SK-N-SH (cell line): ENCODE data around the gene SEMA3B. TPM values are rescaled to one million over a fixed set of nuclear protein-coding genes. Genes with fewer than 3 reads are reported as not detected.

Source experiments
- CTCF ChIA-PET: fragments of 300-600, 350-600 bp; formaldehyde crosslinking; extraction: SDS; loops from one replicate; lab custom pipeline; 2021; lab: Yijun Ruan, JAX
- POLR2A ChIA-PET: fragments of 350-600 bp; sonication (Branson Sonifier 250); formaldehyde crosslinking; extraction: SDS; loops from one replicate; lab custom pipeline; 2020; ENCODE audit warnings: antibody characterized with exemption, inconsistent platforms; lab: Yijun Ruan, JAX
- DNase-seq: peaks from one replicate; pipeline ENCODE4 v3.0.0; 2012
- H2AFZ ChIP-seq: fragments of 200-600 bp; sonication (generic); 2 replicates; pipeline ENCODE4 v1.8.1; 2016; ENCODE audit warnings: antibody characterized with exemption, mild to moderate bottlenecking, low read depth
- H3F3A ChIP-seq: fragments of 200-600 bp; sonication (generic); replicated peaks from 2 replicates; pipeline ENCODE3; 2016; ENCODE audit warnings: antibody characterized with exemption, mild to moderate bottlenecking; ENCODE audit not compliant: insufficient read depth
- H3K27ac ChIP-seq, 2 experiments: fragments of 200-500 bp in 1 of 2; fragments of 200-600 bp in 1 of 2; sonication (Bioruptor generic) in 1 of 2; sonication (generic), shearing (Covaris generic) in 1 of 2; 2 replicates each; pipeline versions ENCODE4 v1.5.1 to v1.6.1; 2014 to 2016; ENCODE audit warnings: low read depth in 2 of 2, inconsistent platforms in 1 of 2, low read length in 1 of 2, mild to moderate bottlenecking in 1 of 2, mixed read lengths in 1 of 2
- H3K27me3 ChIP-seq: fragments of 200-600 bp; sonication (generic), shearing (Covaris generic); 2 replicates; pipeline ENCODE4 v1.6.1; 2016; ENCODE audit warnings: mixed run types; ENCODE audit not compliant: insufficient read depth
- H3K36me3 ChIP-seq, 2 experiments: fragments of 200-500 bp in 1 of 2; fragments of 200-600 bp in 1 of 2; sonication (Bioruptor generic) in 1 of 2; sonication (generic) in 1 of 2; replicated peaks in 1 of 2; 2 replicates each; pipeline versions ENCODE3 to v1.5.1; 2014 to 2016; ENCODE audit warnings: low read length in 1 of 2, mild to moderate bottlenecking in 1 of 2; ENCODE audit not compliant: insufficient read depth in 2 of 2, control insufficient read depth in 1 of 2
- H3K4me1 ChIP-seq, 2 experiments: fragments of 200-500 bp in 1 of 2; fragments of 200-600 bp in 1 of 2; sonication (Bioruptor generic) in 1 of 2; sonication (generic), shearing (Covaris generic) in 1 of 2; 2 replicates each; pipeline versions ENCODE4 v1.5.1 to v1.6.1; 2014 to 2016; ENCODE audit warnings: low read depth in 1 of 2, low read length in 1 of 2, mixed run types in 1 of 2; ENCODE audit not compliant: insufficient read depth in 2 of 2, control insufficient read depth in 1 of 2
- H3K4me2 ChIP-seq: fragments of 200-600 bp; sonication (generic), shearing (Covaris generic); 2 replicates; pipeline ENCODE4 v1.6.1; 2017; ENCODE audit warnings: mixed run types
- H3K4me3 ChIP-seq, 2 experiments: fragments of 200-500 bp in 1 of 2; fragments of 200-600 bp in 1 of 2; sonication (Bioruptor generic) in 1 of 2; sonication (generic), shearing (Covaris generic) in 1 of 2; 2 replicates each; pipeline versions ENCODE4 v1.5.1 to v1.8.1; 2014 to 2016; ENCODE audit warnings: low read depth in 2 of 2, inconsistent platforms in 1 of 2, low read length in 1 of 2, mild to moderate bottlenecking in 1 of 2, mixed read lengths in 1 of 2, moderate library complexity in 1 of 2
- H3K79me2 ChIP-seq: fragments of 200-600 bp; sonication (generic); 2 replicates; pipeline ENCODE4 v1.8.1; 2017; ENCODE audit warnings: mild to moderate bottlenecking; ENCODE audit not compliant: insufficient read depth
- H3K9ac ChIP-seq: fragments of 200-600 bp; sonication (generic); 2 replicates; pipeline ENCODE4 v1.6.1; 2017; ENCODE audit warnings: mixed run types
- H3K9me2 ChIP-seq: fragments of 200-600 bp; sonication (generic); 2 replicates; pipeline ENCODE4 v1.6.1; 2017; ENCODE audit warnings: mixed run types
- H3K9me3 ChIP-seq: fragments of 200-600 bp; sonication (generic); 2 replicates; pipeline ENCODE4 v1.6.1; 2017; ENCODE audit warnings: mixed run types, mild to moderate bottlenecking, moderate library complexity
- H4K20me1 ChIP-seq: fragments of 200-600 bp; sonication (generic); 2 replicates; pipeline ENCODE4 v1.6.1; 2017; ENCODE audit warnings: mild to moderate bottlenecking, mixed run types; ENCODE audit not compliant: insufficient read depth
- CHD2 ChIP-seq: fragments of 150-350 bp; IDR thresholded peaks from 2 replicates; pipeline ENCODE4 v1.6.1; 2018; ENCODE audit warnings: low read length; ENCODE audit not compliant: partially characterized antibody
- EP300 ChIP-seq, 2 experiments: IDR thresholded peaks; 2 replicates each; pipeline versions ENCODE4 v1.4.0 to v1.6.1; 2012; ENCODE audit warnings: borderline replicate concordance in 1 of 2, low read depth in 1 of 2, low read length in 1 of 2
- EZH2phosphoT487 ChIP-seq: fragments of 200-600 bp; sonication (generic); IDR thresholded peaks from 2 replicates; pipeline ENCODE4 v1.6.1; 2017; ENCODE audit warnings: low read depth, mixed run types, mild to moderate bottlenecking, antibody characterized with exemption, moderate library complexity, borderline replicate concordance
- FOXJ3 ChIP-seq: sonication (generic); formaldehyde crosslinking; IDR thresholded peaks from 2 replicates; pipeline ENCODE4 v1.5.1; 2020; ENCODE audit warnings: mild to moderate bottlenecking, missing genetic modification reagents
- FOXM1 ChIP-seq: IDR thresholded peaks from 2 replicates; pipeline ENCODE4 v1.4.0; 2012; ENCODE audit warnings: low read depth, mild to moderate bottlenecking
- GABPA ChIP-seq: IDR thresholded peaks from 2 replicates; pipeline ENCODE4 v1.4.0; 2012; ENCODE audit warnings: low read depth, mild to moderate bottlenecking
- JUND ChIP-seq: IDR thresholded peaks from 2 replicates; pipeline ENCODE4 v1.4.0; 2012
- MEF2A ChIP-seq: IDR thresholded peaks from 2 replicates; pipeline ENCODE4 v1.4.0; 2012; ENCODE audit warnings: low read depth, borderline replicate concordance
- NFIC ChIP-seq: IDR thresholded peaks from 2 replicates; pipeline ENCODE4 v1.4.0; 2012; ENCODE audit warnings: borderline replicate concordance
- POLR2AphosphoS5 ChIP-seq: IDR thresholded peaks from 2 replicates; pipeline ENCODE4 v1.6.1; 2012; ENCODE audit warnings: low read depth, low read length
- RAD21 ChIP-seq: IDR thresholded peaks from 2 replicates; pipeline ENCODE4 v1.6.1; 2012; ENCODE audit warnings: mild to moderate bottlenecking, low read length
- RCOR1 ChIP-seq: fragments of 150-350 bp; IDR thresholded peaks from 2 replicates; pipeline ENCODE4 v1.6.1; 2017; ENCODE audit warnings: antibody characterized with exemption, low read length
- REST ChIP-seq: IDR thresholded peaks from 2 replicates; pipeline ENCODE4 v1.6.1; 2012; ENCODE audit warnings: mild to moderate bottlenecking, low read depth, low read length, moderate library complexity
- RXRA ChIP-seq: IDR thresholded peaks from 2 replicates; pipeline ENCODE4 v1.4.0; 2012; ENCODE audit warnings: low read depth, mild to moderate bottlenecking, borderline replicate concordance
- SIN3A ChIP-seq: IDR thresholded peaks from 2 replicates; pipeline ENCODE4 v1.6.1; 2012; ENCODE audit warnings: low read depth, mild to moderate bottlenecking, low read length, moderate library complexity, borderline replicate concordance
- SMC3 ChIP-seq: IDR thresholded peaks from 2 replicates; pipeline ENCODE4 v1.6.1; 2012; ENCODE audit warnings: low read depth, low read length, improper control_type of control experiment
- TAF1 ChIP-seq: IDR thresholded peaks from 2 replicates; pipeline ENCODE4 v1.6.1; 2012; ENCODE audit warnings: low read depth, mild to moderate bottlenecking, low read length, moderate library complexity, borderline replicate concordance
- TCF12 ChIP-seq: IDR thresholded peaks from 2 replicates; pipeline ENCODE4 v1.4.0; 2012
- WGBS: methylation state at CpG from one replicate; pipeline ENCODE4 v1.1.6; 2017; ENCODE audit warnings: low lambda C conversion rate; 5-methylcytosine and 5-hydroxymethylcytosine counted together
- polyA plus RNA-seq, 3 experiments: library from polyadenylated mRNA; depleted of rRNA; stranded (reverse); fragments of >200 nt; gene quantifications; 2 replicates each; pipeline ENCODE4 v1.2.3, GENCODE V29; 2012
- TF ChIP-seq, protein P1 (sequence below): IDR thresholded peaks from 2 replicates; pipeline ENCODE4 v1.4.0; 2012; ENCODE audit warnings: low read depth, borderline replicate concordance
- TF ChIP-seq, protein P2 (sequence below): IDR thresholded peaks from 2 replicates; pipeline ENCODE4 v1.4.0; 2012; ENCODE audit warnings: low read depth
- TF ChIP-seq, protein P3 (sequence below): IDR thresholded peaks from 2 replicates; pipeline ENCODE4 v1.4.0; 2012; ENCODE audit warnings: low read depth, borderline replicate concordance

Gene SEMA3B
- polyA plus RNA-seq, 1 of the 3 experiments (the other 2 are of a cell fraction): 14.9 TPM

GRCh38 chr3:50242381-50242770, 26.6 kb upstream of the SEMA3B start:
- H3K4me1 ChIP-seq: peaks cover 25 to 45% of the 10 kb centered on the region in 2 experiments; a peak in 3 of 4 replicates
- H3K9ac ChIP-seq: no peak overlapping the region; the same call in 1 of the 2 replicates
- ChIA-PET POLR2A (interaction anchor here (1.8 kb wide), 1 partner anchor 17 kb away, joined by 4 read pairs; no protein-coding TSS in a partner anchor), CTCF (interaction anchor here (0.6 to 61.6 kb wide), 5 partner anchors 10 to 125 kb away, joined by 3 to 1375 read pairs (median 8); partner anchors contain the start of genes GNAI2 and GNAT1)
- H2AFZ ChIP-seq: no peak overlapping the region
- no peak for DNase-seq
- TF ChIP-seq GABPA (no peak), TCF12 (no peak), POLR2AphosphoS5 (no peak), NFIC (no peak), JUND (no peak)
- H4K20me1 ChIP-seq: peaks cover 84% of the 10 kb centered on the region
- 100% methylated on average over 1 of the region's 3 CpGs for WGBS
- peaks cover 44% of the 10 kb centered on the region for H3F3A ChIP-seq
- no peak overlapping the region for H3K4me2 ChIP-seq
- no peak overlapping the region for H3K4me3 ChIP-seq
- no peaks in the 10 kb centered on the region for H3K9me3 ChIP-seq
- no peaks in the 10 kb centered on the region for H3K9me2 ChIP-seq
- no peaks in the 10 kb centered on the region for H3K27me3 ChIP-seq
- H3K36me3 ChIP-seq: peaks cover 0 to 17% of the 10 kb centered on the region in 2 experiments
- H3K27ac ChIP-seq: 0 out of 4 replicates have a peak overlapping the region, but pooled peaks of 1 of the 2 experiments have one; percentile 17
- H3K79me2 ChIP-seq: peaks cover 100% of the 10 kb centered on the region

GRCh38 chr3:50242851-50243542, 25.9 kb upstream of the SEMA3B start:
- no peaks in the 10 kb centered on the region for H3K9me3 ChIP-seq
- DNase-seq: no peak
- H3K4me3 ChIP-seq: no peak overlapping the region
- H3K27ac ChIP-seq: peak overlapping the region in 1 of 2 experiments; percentile 17; a peak in 2 of 4 replicates
- peaks cover 100% of the 10 kb centered on the region for H3K79me2 ChIP-seq
- H2AFZ ChIP-seq: no peak overlapping the region
- H3F3A ChIP-seq: peaks cover 43% of the 10 kb centered on the region
- peaks cover 32 to 48% of the 10 kb centered on the region in 2 experiments; a peak in 3 of 4 replicates for H3K4me1 ChIP-seq
- ChIA-PET POLR2A (interaction anchor here (1.8 kb wide), 1 partner anchor 16 kb away, joined by 4 read pairs; no protein-coding TSS in a partner anchor), CTCF (interaction anchor here (1.1 to 61.6 kb wide), 7 partner anchors 10 to 120 kb away, joined by 3 to 1375 read pairs (median 8); partner anchors contain the start of genes GNAI2 and GNAT1)
- H4K20me1 ChIP-seq: peaks cover 90% of the 10 kb centered on the region
- WGBS: 82% methylated on average over 10 of the region's 14 CpGs
- no peaks in the 10 kb centered on the region for H3K9me2 ChIP-seq
- no peak overlapping the region for H3K4me2 ChIP-seq
- no peak overlapping the region for H3K9ac ChIP-seq
- H3K27me3 ChIP-seq: no peaks in the 10 kb centered on the region
- peaks cover 0 to 20% of the 10 kb centered on the region in 2 experiments for H3K36me3 ChIP-seq
- TF ChIP-seq, protein P1, sequence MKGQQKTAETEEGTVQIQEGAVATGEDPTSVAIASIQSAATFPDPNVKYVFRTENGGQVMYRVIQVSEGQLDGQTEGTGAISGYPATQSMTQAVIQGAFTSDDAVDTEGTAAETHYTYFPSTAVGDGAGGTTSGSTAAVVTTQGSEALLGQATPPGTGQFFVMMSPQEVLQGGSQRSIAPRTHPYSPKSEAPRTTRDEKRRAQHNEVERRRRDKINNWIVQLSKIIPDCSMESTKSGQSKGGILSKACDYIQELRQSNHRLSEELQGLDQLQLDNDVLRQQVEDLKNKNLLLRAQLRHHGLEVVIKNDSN: no peak
- no peak for TF ChIP-seq MEF2A
- no peak for TF ChIP-seq FOXJ3 (CRISPR knock-in tag)
- no peak for TF ChIP-seq EZH2phosphoT487
- TF ChIP-seq, protein P2, sequence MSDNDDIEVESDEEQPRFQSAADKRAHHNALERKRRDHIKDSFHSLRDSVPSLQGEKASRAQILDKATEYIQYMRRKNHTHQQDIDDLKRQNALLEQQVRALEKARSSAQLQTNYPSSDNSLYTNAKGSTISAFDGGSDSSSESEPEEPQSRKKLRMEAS: no peak
- TF ChIP-seq CHD2: no peak
- TF ChIP-seq RAD21: no peak
- TF ChIP-seq EP300 (IDR thresholded peaks at IDR 0.05; ENCODE audit: borderline replicate concordance in 1 of 2, low read depth in 1 of 2, low read length in 1 of 2): no peak
- TF ChIP-seq RXRA: no peak
- TF ChIP-seq, protein P3, sequence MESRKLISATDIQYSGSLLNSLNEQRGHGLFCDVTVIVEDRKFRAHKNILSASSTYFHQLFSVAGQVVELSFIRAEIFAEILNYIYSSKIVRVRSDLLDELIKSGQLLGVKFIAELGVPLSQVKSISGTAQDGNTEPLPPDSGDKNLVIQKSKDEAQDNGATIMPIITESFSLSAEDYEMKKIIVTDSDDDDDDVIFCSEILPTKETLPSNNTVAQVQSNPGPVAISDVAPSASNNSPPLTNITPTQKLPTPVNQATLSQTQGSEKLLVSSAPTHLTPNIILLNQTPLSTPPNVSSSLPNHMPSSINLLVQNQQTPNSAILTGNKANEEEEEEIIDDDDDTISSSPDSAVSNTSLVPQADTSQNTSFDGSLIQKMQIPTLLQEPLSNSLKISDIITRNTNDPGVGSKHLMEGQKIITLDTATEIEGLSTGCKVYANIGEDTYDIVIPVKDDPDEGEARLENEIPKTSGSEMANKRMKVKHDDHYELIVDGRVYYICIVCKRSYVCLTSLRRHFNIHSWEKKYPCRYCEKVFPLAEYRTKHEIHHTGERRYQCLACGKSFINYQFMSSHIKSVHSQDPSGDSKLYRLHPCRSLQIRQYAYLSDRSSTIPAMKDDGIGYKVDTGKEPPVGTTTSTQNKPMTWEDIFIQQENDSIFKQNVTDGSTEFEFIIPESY: no peak
- TF ChIP-seq SIN3A: no peak
- TF ChIP-seq POLR2AphosphoS5: no peak
- TF ChIP-seq FOXM1: no peak
- no peak for TF ChIP-seq RCOR1
- no peak for TF ChIP-seq REST
- no peak for TF ChIP-seq TAF1
- TF ChIP-seq SMC3: no peak
